Stomach (tissue), 4 donors: ENCODE data around the gene CD44.

Experiments
- CTCF ChIP-seq, 7 experiments: fragments of 450-650 bp in 4 of 7; fragments of 200-600 bp in 3 of 7; sonication (generic) in 3 of 7; IDR thresholded peaks; one replicate each; pipeline ENCODE4 v1.5.1; 2016 to 2019; ENCODE audit warnings: antibody characterized with exemption in 7 of 7, control low read depth in 2 of 7, mild to moderate bottlenecking in 1 of 7
- EP300 ChIP-seq: sonication (generic); formaldehyde crosslinking; IDR thresholded peaks from one replicate; pipeline ENCODE4 v1.6.1; 2017; ENCODE audit warnings: antibody characterized with exemption
- POLR2AphosphoS5 ChIP-seq, 3 donors: sonication (generic); formaldehyde crosslinking; IDR thresholded peaks; one replicate each; pipeline ENCODE4 v1.6.1; 2016; ENCODE audit warnings: antibody characterized with exemption in 3 of 3

- TF ChIP-seq CTCF (IDR thresholded peaks at IDR 0.05): no peak
- TF ChIP-seq EP300: no peak
- TF ChIP-seq POLR2AphosphoS5 (IDR thresholded peaks at IDR 0.05): no peak
These were observed 117.3 kb downstream of the CD44 start for GRCh38 chr11:35256296-35256695.
